ENCODE data around the gene EYS.

The EYS gene

GRCh38 chr6:65088575-65088974 lies 618.5 kb downstream of the EYS start:
- no peak overlapping the region for H3K9ac ChIP-seq (ENCODE audit: low read length)
- DNase-seq, result no peak
- no peak overlapping the region for H2AFZ ChIP-seq (ENCODE audit: low read length)
- no peaks in the 10 kb centered on the region for H3K79me2 ChIP-seq (ENCODE audit: low read length)
- TF ChIP-seq EZH2 (optimal IDR thresholded peaks at IDR 0.05; ENCODE audit: low read depth, low read length) (no peak), CTCF (IDR thresholded peaks at IDR 0.05; ENCODE audit: low read length) (no peak), EZH2phosphoT487 (IDR thresholded peaks at IDR 0.05; ENCODE audit: low read length) (no peak)
- H3K4me2 ChIP-seq (ENCODE audit: low read depth, low read length), result no peak overlapping the region
- H3K36me3 ChIP-seq (replicated peaks; ENCODE audit: insufficient read depth, low read length), result no peaks in the 10 kb centered on the region
- no peaks in the 10 kb centered on the region for H3K9me2 ChIP-seq (replicated peaks; ENCODE audit: insufficient read depth, low read length)
- no peak overlapping the region for H3K27ac ChIP-seq (ENCODE audit: low read length)
- H3K27me3 ChIP-seq (replicated peaks; ENCODE audit: insufficient read depth, low read length), result no peaks in the 10 kb centered on the region
- no peaks in the 10 kb centered on the region for H3K9me3 ChIP-seq (replicated peaks; ENCODE audit: insufficient read depth, low read length)
- no peaks in the 10 kb centered on the region for H3F3A ChIP-seq (ENCODE audit: insufficient read depth, low read length)
- H4K20me1 ChIP-seq (ENCODE audit: insufficient read depth, low read length), result no peaks in the 10 kb centered on the region
- H3K4me3 ChIP-seq (ENCODE audit: low read length), result no peak overlapping the region
- H3K4me1 ChIP-seq (ENCODE audit: low read length), result no peaks in the 10 kb centered on the region

GRCh38 chr6:65081756-65082155 lies 625.3 kb downstream of the EYS start:
- H3K4me1 ChIP-seq (ENCODE audit: low read length), result no peaks in the 10 kb centered on the region
- no peaks in the 10 kb centered on the region for H3K36me3 ChIP-seq (replicated peaks; ENCODE audit: insufficient read depth, low read length)
- H3K4me2 ChIP-seq (ENCODE audit: low read depth, low read length), result no peak overlapping the region
- no peaks in the 10 kb centered on the region for H3K79me2 ChIP-seq (ENCODE audit: low read length)
- no peak overlapping the region for H3K9ac ChIP-seq (ENCODE audit: low read length)
- DNase-seq, result no peak
- H3K9me2 ChIP-seq (replicated peaks; ENCODE audit: insufficient read depth, low read length), result no peaks in the 10 kb centered on the region
- no peak overlapping the region for H3K4me3 ChIP-seq (ENCODE audit: low read length)
- H4K20me1 ChIP-seq (ENCODE audit: insufficient read depth, low read length), result no peaks in the 10 kb centered on the region
- H3F3A ChIP-seq (ENCODE audit: insufficient read depth, low read length), result no peaks in the 10 kb centered on the region
- no peaks in the 10 kb centered on the region for H3K9me3 ChIP-seq (replicated peaks; ENCODE audit: insufficient read depth, low read length)
- H2AFZ ChIP-seq (ENCODE audit: low read length), result no peak overlapping the region
- no peak overlapping the region for H3K27ac ChIP-seq (ENCODE audit: low read length)
- TF ChIP-seq CTCF (IDR thresholded peaks at IDR 0.05; ENCODE audit: low read length) (no peak), EZH2phosphoT487 (IDR thresholded peaks at IDR 0.05; ENCODE audit: low read length) (no peak), EZH2 (optimal IDR thresholded peaks at IDR 0.05; ENCODE audit: low read depth, low read length) (no peak)
- H3K27me3 ChIP-seq (replicated peaks; ENCODE audit: insufficient read depth, low read length), result no peaks in the 10 kb centered on the region

- no peak overlapping the region for H3K4me3 ChIP-seq (ENCODE audit: low read length)
- no peaks in the 10 kb centered on the region for H3K9me2 ChIP-seq (replicated peaks; ENCODE audit: insufficient read depth, low read length)
- H3K79me2 ChIP-seq (ENCODE audit: low read length), result no peaks in the 10 kb centered on the region
- TF ChIP-seq CTCF (IDR thresholded peaks at IDR 0.05; ENCODE audit: low read length), result no peak
- no peak for TF ChIP-seq EZH2 (optimal IDR thresholded peaks at IDR 0.05; ENCODE audit: low read depth, low read length)
- TF ChIP-seq EZH2phosphoT487 (IDR thresholded peaks at IDR 0.05; ENCODE audit: low read length), result no peak
- H3K36me3 ChIP-seq (replicated peaks; ENCODE audit: insufficient read depth, low read length), result no peaks in the 10 kb centered on the region
- H3K9me3 ChIP-seq (replicated peaks; ENCODE audit: insufficient read depth, low read length), result no peaks in the 10 kb centered on the region
- DNase-seq, result no peak
- no peak overlapping the region for H3K4me2 ChIP-seq (ENCODE audit: low read depth, low read length)
- H3F3A ChIP-seq (ENCODE audit: insufficient read depth, low read length), result no peaks in the 10 kb centered on the region
- no peak overlapping the region for H3K27ac ChIP-seq (ENCODE audit: low read length)
- H3K4me1 ChIP-seq (ENCODE audit: low read length), result no peaks in the 10 kb centered on the region
- H3K27me3 ChIP-seq (replicated peaks; ENCODE audit: insufficient read depth, low read length), result no peaks in the 10 kb centered on the region
- H3K9ac ChIP-seq (ENCODE audit: low read length), result no peak overlapping the region
- H2AFZ ChIP-seq (ENCODE audit: low read length), result no peak overlapping the region
- H4K20me1 ChIP-seq (ENCODE audit: insufficient read depth, low read length), result no peaks in the 10 kb centered on the region
Observed at GRCh38 chr6:65075705-65076230, 631.3 kb downstream of the EYS start.

All from MM.1S (cell line).